SU-DHL-6 (cell line): Measurements from ENCODE around the gene TMEM130.

Experiments
- H2AFZ ChIP-seq: fragments of 200-600 bp; sonication (generic); 2 replicates; pipeline ENCODE4 v1.6.1; 2014; ENCODE audit warnings: low read depth, mild to moderate bottlenecking, moderate library complexity, mixed read lengths, antibody characterized with exemption, low read length; ENCODE audit not compliant: severe bottlenecking
- H3F3A ChIP-seq: fragments of 200-600 bp; shearing (Covaris generic); 2 replicates; pipeline ENCODE4 v1.6.0; 2016; ENCODE audit warnings: antibody characterized with exemption, mild to moderate bottlenecking; ENCODE audit not compliant: insufficient read depth
- H3K27ac ChIP-seq: fragments of 200-600 bp; sonication (generic); 2 replicates; pipeline ENCODE4 v1.5.1; 2016; ENCODE audit warnings: low read depth, mild to moderate bottlenecking, low read length, moderate library complexity, mixed read lengths
- H3K27me3 ChIP-seq: fragments of 200-600 bp; sonication (generic), shearing (Covaris generic); 2 replicates; pipeline ENCODE4 v1.6.0; 2014; ENCODE audit warnings: mild to moderate bottlenecking, low read length
- H3K36me3 ChIP-seq: fragments of 200-600 bp; sonication (generic); 2 replicates; pipeline ENCODE4 v1.6.1; 2014; ENCODE audit warnings: mild to moderate bottlenecking, low read length, mixed read lengths
- H3K4me2 ChIP-seq: fragments of 300-600, 200-600 bp; shearing (Covaris generic), sonication (generic); 2 replicates; pipeline ENCODE4 v1.6.0; 2014; ENCODE audit warnings: low read length, low read depth, mild to moderate bottlenecking; ENCODE audit not compliant: poor library complexity, severe bottlenecking
- H3K4me3 ChIP-seq: fragments of 200-600 bp; sonication (generic); 2 replicates; pipeline ENCODE4 v1.5.1; 2014; ENCODE audit warnings: antibody characterized with exemption, low read length, mild to moderate bottlenecking, mixed read lengths; ENCODE audit not compliant: insufficient read depth, poor library complexity, severe bottlenecking
- H3K79me2 ChIP-seq: fragments of 200-600 bp; sonication (generic); 2 replicates; pipeline ENCODE4 v1.6.1; 2014; ENCODE audit warnings: mild to moderate bottlenecking, low read length, moderate library complexity; ENCODE audit not compliant: insufficient read depth
- H3K9ac ChIP-seq: fragments of 200-600 bp; sonication (generic); 2 replicates; pipeline ENCODE4 v1.7.0; 2014; ENCODE audit warnings: mild to moderate bottlenecking, low read length
- H3K9me2 ChIP-seq: fragments of 200-600 bp; sonication (generic); replicated peaks from 2 replicates; pipeline ENCODE4 v1.6.1; 2014; ENCODE audit warnings: low read length; ENCODE audit not compliant: insufficient read depth
- H3K9me3 ChIP-seq: fragments of 200-600 bp; sonication (generic); 2 replicates; pipeline ENCODE4 v1.6.1; 2014; ENCODE audit warnings: low read length, mixed read lengths; ENCODE audit not compliant: insufficient read depth
- H4K20me1 ChIP-seq: fragments of 200-600 bp; sonication (generic); 2 replicates; pipeline ENCODE4 v1.6.1; 2014; ENCODE audit warnings: low read depth, mild to moderate bottlenecking, antibody characterized with exemption, low read length, moderate library complexity, mixed read lengths
- CTCF ChIP-seq: fragments of 200-600 bp; sonication (generic); IDR thresholded peaks from one replicate; pipeline ENCODE4 v1.5.1; 2017; ENCODE audit warnings: antibody characterized with exemption, mild to moderate bottlenecking, low read length, moderate library complexity; ENCODE audit not compliant: insufficient read depth, poor library complexity, severe bottlenecking
- EZH2phosphoT487 ChIP-seq: fragments of 200-600 bp; sonication (generic), shearing (Covaris generic); conservative IDR thresholded peaks from 2 replicates; pipeline ENCODE4 v1.6.1; 2018; ENCODE audit warnings: mild to moderate bottlenecking, antibody characterized with exemption, low read length, moderate library complexity, mixed read lengths

Gene TMEM130

GRCh38 chr7:98800996-98801395 lies 68.8 kb downstream of the TMEM130 start:
- Histone ChIP-seq H3K4me3 (no peak overlapping the region), H3K9ac (no peak overlapping the region), H3K36me3 (no peaks in the 10 kb centered on the region), H4K20me1 (no peaks in the 10 kb centered on the region), H2AFZ (no peak overlapping the region), H3K9me2 (no peaks in the 10 kb centered on the region), H3K9me3 (peaks cover 17% of the 10 kb centered on the region; the same call in 1 of the 2 replicates), H3F3A (no peaks in the 10 kb centered on the region), H3K27ac (no peak overlapping the region), H3K79me2 (no peaks in the 10 kb centered on the region), H3K4me2 (no peak overlapping the region), H3K27me3 (no peaks in the 10 kb centered on the region)
- TF ChIP-seq CTCF (no peak), EZH2phosphoT487 (no peak)

GRCh38 chr7:98797150-98797549 lies 72.7 kb downstream of the TMEM130 start:
- no peak overlapping the region for H3K9ac ChIP-seq
- no peaks in the 10 kb centered on the region for H3K27me3 ChIP-seq
- no peak overlapping the region for H3K4me2 ChIP-seq
- no peaks in the 10 kb centered on the region for H3F3A ChIP-seq
- no peaks in the 10 kb centered on the region for H3K9me2 ChIP-seq
- H4K20me1 ChIP-seq, result no peaks in the 10 kb centered on the region
- no peaks in the 10 kb centered on the region for H3K36me3 ChIP-seq
- H3K79me2 ChIP-seq, result no peaks in the 10 kb centered on the region
- H3K4me3 ChIP-seq, result no peak overlapping the region
- peaks cover 17% of the 10 kb centered on the region; the same call in 1 of the 2 replicates for H3K9me3 ChIP-seq
- no peak for TF ChIP-seq EZH2phosphoT487
- TF ChIP-seq CTCF, result no peak
- H3K27ac ChIP-seq, result no peak overlapping the region
- no peak overlapping the region for H2AFZ ChIP-seq
